ENCODE results near the gene KRT27.
"Not testable (repeated sequence)": the region's sequence is repeated elsewhere in the genome, so short reads cannot be mapped to it uniquely, and the experiment has no call there.

Gene KRT27, protein sequence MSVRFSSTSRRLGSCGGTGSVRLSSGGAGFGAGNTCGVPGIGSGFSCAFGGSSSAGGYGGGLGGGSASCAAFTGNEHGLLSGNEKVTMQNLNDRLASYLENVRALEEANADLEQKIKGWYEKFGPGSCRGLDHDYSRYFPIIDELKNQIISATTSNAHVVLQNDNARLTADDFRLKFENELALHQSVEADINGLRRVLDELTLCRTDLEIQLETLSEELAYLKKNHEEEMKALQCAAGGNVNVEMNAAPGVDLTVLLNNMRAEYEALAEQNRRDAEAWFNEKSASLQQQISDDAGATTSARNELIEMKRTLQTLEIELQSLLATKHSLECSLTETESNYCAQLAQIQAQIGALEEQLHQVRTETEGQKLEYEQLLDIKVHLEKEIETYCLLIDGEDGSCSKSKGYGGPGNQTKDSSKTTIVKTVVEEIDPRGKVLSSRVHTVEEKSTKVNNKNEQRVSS

GRCh38 chr17:40782450-40782849 is at the start of gene KRT27:
KRT27 (minus strand) TSS chr17:40782550; CDS start chr17:40782493, 57 bp downstream.
- DNase-seq: no peak

GRCh38 chr17:40830085-40830776 is 47.9 kb upstream of the KRT27 start:
- DNase-seq: no peak

- DNase-seq: no peak
Measured at GRCh38 chr17:40828454-40829044, 46.2 kb upstream of the KRT27 start.

DNA sequence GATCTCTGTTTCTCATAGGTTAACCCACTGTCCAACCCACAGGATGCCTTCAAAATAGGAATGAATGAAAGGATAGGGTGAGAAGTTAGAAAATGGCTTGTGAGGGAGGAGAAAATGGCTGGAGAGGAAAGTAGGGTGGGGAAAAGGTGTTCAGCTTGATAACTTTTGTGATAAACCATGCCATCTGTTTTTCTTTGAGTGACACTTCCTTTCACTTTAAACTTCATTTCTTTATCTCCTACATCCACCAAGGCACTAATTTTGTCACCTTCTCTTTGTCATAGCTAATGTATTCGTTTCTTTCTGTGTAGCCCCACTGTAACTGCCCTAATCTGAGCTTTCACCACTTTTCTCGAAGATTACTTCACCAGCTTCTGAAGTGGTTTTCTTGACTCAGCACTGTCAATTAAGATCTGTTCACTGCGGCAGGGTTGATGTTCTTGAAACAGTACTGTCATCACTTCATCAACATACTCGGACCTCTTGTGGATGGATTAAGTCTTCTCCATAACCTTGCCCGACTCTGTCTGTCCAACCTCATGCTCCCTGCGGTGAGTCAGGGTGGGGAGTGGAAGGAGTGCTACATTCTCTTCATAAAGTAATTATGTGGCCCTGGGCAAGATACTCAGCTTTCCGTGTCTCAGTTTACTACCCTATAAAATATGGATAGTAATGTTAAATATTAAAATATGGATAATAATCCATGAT is 45.5 kb upstream of the KRT27 start:
- no peak for DNase-seq

DNA sequence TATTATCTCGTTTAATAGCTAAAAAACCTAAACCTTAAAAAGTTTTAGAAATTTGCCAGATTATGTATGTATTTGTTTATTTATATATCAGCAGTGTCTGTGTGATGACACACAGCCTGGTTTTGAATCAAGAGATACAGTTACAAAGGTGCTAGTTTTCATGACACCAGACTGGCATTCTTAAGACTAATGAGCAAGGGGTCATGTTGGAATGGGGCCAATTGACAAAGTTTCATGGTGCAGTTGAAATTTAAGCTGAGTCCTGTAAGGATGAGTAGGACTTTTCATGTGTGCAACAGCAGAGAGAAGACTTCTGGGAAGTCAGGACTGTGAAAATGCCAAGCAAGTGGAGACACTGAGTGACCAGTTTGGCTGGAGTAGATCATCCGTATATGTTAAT is 43.2 kb upstream of the KRT27 start:
- no peak for DNase-seq

- no peak for DNase-seq
Measured at GRCh38 chr17:40824015-40824832, 41.9 kb upstream of the KRT27 start.

GRCh38 chr17:40822132-40822812 is 39.9 kb upstream of the KRT27 start, which contains the start of gene KRT10:
KRT10 (minus strand) TSS chr17:40822614; CDS start chr17:40822585, 29 bp downstream.
- DNase-seq: no peak

GRCh38 chr17:40821536-40821935 is 39.2 kb upstream of the KRT27 start:
- DNase-seq: no peak

- no peak for DNase-seq
Measured at GRCh38 chr17:40820228-40820838, 38.0 kb upstream of the KRT27 start.

- no peak for DNase-seq
Measured at GRCh38 chr17:40819528-40820125, 37.3 kb upstream of the KRT27 start.

- peak; percentile 95 for DNase-seq
Measured at GRCh38 chr17:40818733-40819527, 36.6 kb upstream of the KRT27 start.

GRCh38 chr17:40818343-40818732 is 36.0 kb upstream of the KRT27 start:
- no peak for DNase-seq

DNA sequence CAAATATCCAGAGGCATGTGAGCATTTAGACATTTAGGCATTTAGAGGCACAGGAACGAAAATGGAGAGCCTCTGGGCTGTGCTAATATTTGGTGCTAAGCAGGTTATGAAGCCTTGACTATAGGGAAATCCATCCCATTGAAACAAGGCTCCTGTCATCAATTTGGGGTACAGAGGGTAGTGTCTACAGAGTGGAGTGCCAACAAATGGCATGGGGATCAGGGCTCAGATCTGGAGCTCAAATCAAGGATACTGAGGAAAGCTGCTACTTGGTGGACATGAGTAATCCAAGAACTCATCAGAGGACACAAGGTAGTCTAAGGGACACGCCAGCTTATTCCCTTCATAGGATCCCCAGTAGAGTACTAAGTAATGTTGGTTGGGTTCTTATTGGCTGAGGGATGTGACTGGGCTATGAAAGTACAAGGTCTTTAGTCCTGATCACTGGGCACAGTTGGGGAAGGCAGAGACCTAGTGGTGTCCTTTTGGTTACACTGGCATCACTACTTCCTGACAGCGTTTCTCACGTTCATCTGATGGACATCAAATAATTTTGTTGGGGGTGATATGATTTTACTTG is 34.8 kb upstream of the KRT27 start:
- DNase-seq: no peak

DNA sequence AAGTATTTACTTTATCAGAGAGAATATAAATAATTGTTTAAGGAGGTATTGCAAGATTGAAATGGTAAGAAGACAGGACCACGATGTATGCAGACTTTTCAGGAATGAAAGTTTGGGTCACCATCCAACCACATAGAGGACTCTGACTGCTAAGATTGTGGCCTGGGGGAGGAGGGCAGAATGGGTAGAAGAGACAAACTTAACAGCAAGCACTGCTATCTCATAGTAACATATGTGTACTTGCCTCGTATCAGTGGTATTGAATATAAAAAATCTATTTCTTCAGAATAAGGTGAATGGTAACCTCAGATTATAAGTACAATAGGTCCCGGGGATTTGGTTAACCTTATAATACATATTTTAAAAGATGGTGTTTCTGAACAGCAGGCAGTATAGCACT is 34.2 kb upstream of the KRT27 start:
- DNase-seq: no peak

GRCh38 chr17:40815381-40815780 is 33.0 kb upstream of the KRT27 start:
- DNase-seq: no peak

GRCh38 chr17:40814657-40815056 is 32.3 kb upstream of the KRT27 start:
- DNase-seq: not testable (repeated sequence)

GRCh38 chr17:40813804-40814203 is 31.5 kb upstream of the KRT27 start:
- DNase-seq: no peak

DNA sequence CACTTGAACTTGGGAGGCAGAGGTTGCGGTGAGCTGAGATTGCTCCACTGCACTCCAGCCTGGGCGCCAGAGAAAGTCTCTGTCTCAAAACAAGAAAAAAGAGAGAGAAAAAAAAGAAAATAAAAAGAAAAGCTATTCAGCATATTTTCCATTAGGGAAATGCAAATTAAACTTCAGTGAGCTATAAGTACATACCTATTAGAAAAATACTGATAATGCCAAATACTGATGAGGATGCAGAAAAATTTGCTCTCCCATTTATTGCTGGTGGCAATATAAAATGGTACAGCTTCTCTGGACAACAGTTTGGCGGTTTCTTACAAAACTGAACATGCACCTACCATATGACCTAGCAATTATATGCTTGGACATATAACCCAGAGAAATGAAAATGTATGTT is 30.3 kb upstream of the KRT27 start:
- no peak for DNase-seq

DNA sequence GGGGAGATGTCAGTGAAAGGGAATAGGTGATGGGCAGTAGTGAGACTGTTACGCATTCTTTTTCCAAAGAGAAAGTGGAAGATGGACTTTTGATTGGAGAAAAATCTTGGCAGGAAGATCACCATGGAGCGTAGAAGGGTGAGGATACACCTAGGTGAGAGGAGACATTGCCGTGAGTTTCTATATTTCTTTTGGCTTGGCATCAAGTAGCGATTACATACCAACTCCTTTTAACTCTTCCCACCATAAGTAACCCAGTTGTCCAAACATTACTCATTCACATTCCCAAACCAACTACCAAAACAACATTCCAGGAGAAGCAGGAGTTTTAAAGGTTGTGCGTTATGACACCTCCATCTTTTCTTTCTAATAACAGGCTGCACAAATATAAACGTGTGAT is 28.1 kb upstream of the KRT27 start:
- DNase-seq: no peak

All from activated effector memory CD4-positive, alpha-beta T cell treated with anti-CD3 and anti-CD28 coated beads, Interleukin-2, amount 50 U/mL, for 16 hours (primary cell).